K562 (cell line): Measurements from ENCODE around the gene HSPA1B. TPM values are rescaled to one million over a fixed set of nuclear protein-coding genes. Genes with fewer than 3 reads are reported as not detected.

ENCODE experiments used
- CREB3L1 ChIP-seq: fragments of 450-650 bp; IDR thresholded peaks from 2 replicates; pipeline ENCODE4 v1.6.1; 2014; ENCODE audit warnings: low read depth, mild to moderate bottlenecking, moderate library complexity, borderline replicate concordance
- CSDE1 ChIP-seq, 2 experiments: fragments of 450-650 bp; IDR thresholded peaks; 2 replicates each; pipeline ENCODE4 v1.6.1; 2016; ENCODE audit warnings: mild to moderate bottlenecking in 1 of 2
- CUX1 ChIP-seq: fragments of 200-800 bp; sonication (Bioruptor generic); IDR thresholded peaks from 2 replicates; pipeline ENCODE4 v1.6.1; 2016; ENCODE audit warnings: missing genetic modification characterization, missing compliant biosample characterization
- HDAC1 ChIP-seq, 2 experiments: fragments of 450-650 bp; IDR thresholded peaks; 2 replicates each; pipeline ENCODE4 v1.6.1; 2016 to 2017; ENCODE audit warnings: inconsistent platforms in 1 of 2, mild to moderate bottlenecking in 1 of 2, moderate library complexity in 1 of 2
- POLR2AphosphoS5 ChIP-seq: IDR thresholded peaks from 2 replicates; pipeline ENCODE4 v1.6.1; 2011; ENCODE audit warnings: mild to moderate bottlenecking, low read depth, low read length, moderate library complexity; ENCODE audit not compliant: control insufficient read depth, insufficient read depth
- POLR3A ChIP-seq: IDR thresholded peaks from 2 replicates; pipeline ENCODE4 v1.6.1; 2011; ENCODE audit warnings: borderline replicate concordance, mild to moderate bottlenecking, moderate library complexity; ENCODE audit not compliant: insufficient read length, insufficient read depth; ENCODE audit errors: extremely low read depth
- RNF2 ChIP-seq: sonication (generic); IDR thresholded peaks from 2 replicates; pipeline ENCODE4 v1.6.1; 2016
- ZNF512 ChIP-seq: IDR thresholded peaks from 2 replicates; pipeline ENCODE4 v1.6.1; 2016; ENCODE audit warnings: missing genetic modification characterization, missing compliant biosample characterization
- ZNF717 ChIP-seq: fragments of 250-450 bp; sonication (Bioruptor Pico); IDR thresholded peaks from 2 replicates; pipeline ENCODE4 v1.5.0; 2021
- polyA plus RNA-seq, 8 experiments: library from polyadenylated mRNA; depleted of rRNA in 4 of 8; stranded (reverse) in 5 of 8; unstranded in 3 of 8; fragments of >200 nt; fragmentation: Nextera tagmentation in 2 of 8; fragmentation: Illumina TruSeq in 1 of 8; extraction: Ambion mirVana in 2 of 8; extraction: Trizol in 1 of 8; gene quantifications; 2 replicates each; pipeline versions ENCODE4 v1.2.1 to v1.2.3, GENCODE V29; 2011 to 2014; ENCODE audit warnings: inconsistent platforms in 1 of 8, missing spikeins in 1 of 8
- total RNA-seq, 7 experiments: library from RNA; depleted of rRNA in 6 of 7; stranded (reverse); fragments of >200 nt in 6 of 7; fragmentation: Illumina TruSeq in 2 of 7; extraction: Trizol in 2 of 7; gene quantifications; 2 replicates each; pipeline versions ENCODE4 v1.2.1 to v1.2.3, GENCODE V29; 2011 to 2021; ENCODE audit warnings: low replicate concordance in 1 of 7

Gene HSPA1B
- total and polyA plus RNA-seq, 9 of the 15 experiments (the other 6 are each of a cell fraction or from before 2014, with no cell fraction given), result 0.27 to 227 (median 51.2) TPM

- TF ChIP-seq CUX1 (no peak), POLR2AphosphoS5 (no peak), CREB3L1 (no peak), POLR3A (no peak), ZNF512 (tag) (no peak), RNF2 (no peak; the same call in 1 of the 2 replicates), ZNF717 (CRISPR knock-in tag) (no peak), HDAC1 (IDR thresholded peaks at IDR 0.05) (peak in 1 of 2 experiments; percentile 38; a peak in 2 of 4 replicates), CSDE1 (IDR thresholded peaks at IDR 0.05) (no peak)
Measured at GRCh38 chr6:31829633-31830283, 2.2 kb downstream of the HSPA1B start (continued).
